Neural crest cell (in vitro differentiated cells): ENCODE data around the gene ENDOG. TPM values are rescaled to one million over a fixed set of nuclear protein-coding genes. Genes with fewer than 3 reads are reported as not detected.
"Not testable (repeated sequence)": the region's sequence is repeated elsewhere in the genome, so short reads cannot be mapped to it uniquely, and the experiment has no call there.

Experiments used
- DNase-seq: peaks from one replicate; pipeline ENCODE4 v3.0.0; 2021; ENCODE audit warnings: low read depth, mixed read lengths, low spot score
- H3K27ac Mint-ChIP-seq: one replicate; pipeline ENCODE4 v1.8.0; 2021; ENCODE audit warnings: mild to moderate bottlenecking, mixed read lengths; ENCODE audit not compliant: unreplicated experiment
- H3K27me3 Mint-ChIP-seq: 2 replicates; pipeline ENCODE4 v1.8.0; 2021; ENCODE audit warnings: low read depth, mild to moderate bottlenecking, mixed read lengths
- H3K36me3 Mint-ChIP-seq: 2 replicates; pipeline ENCODE4 v1.8.0; 2021; ENCODE audit warnings: low read depth, mild to moderate bottlenecking, mixed read lengths
- H3K4me1 Mint-ChIP-seq: 2 replicates; pipeline ENCODE4 v1.8.0; 2021; ENCODE audit warnings: mixed read lengths
- H3K4me3 Mint-ChIP-seq: one replicate; pipeline ENCODE4 v1.8.0; 2021; ENCODE audit warnings: mild to moderate bottlenecking, mixed read lengths
- H3K9me3 Mint-ChIP-seq: 2 replicates; pipeline ENCODE4 v1.8.0; 2021; ENCODE audit warnings: mixed read lengths
- total RNA-seq: library from RNA; stranded (reverse); gene quantifications from 2 replicates; pipeline ENCODE4 v1.2.1, GENCODE V29; 2021
- TF ChIP-seq, protein P1 (sequence below): fragments of 200-600 bp; sonication (generic); conservative IDR thresholded peaks from 2 replicates; pipeline ENCODE4 v1.5.0; 2021; ENCODE audit warnings: antibody characterized with exemption, mild to moderate bottlenecking

The ENDOG gene
- total RNA-seq, 1 donor from 2014 or later = 21.9 TPM

- H3K27me3 Mint-ChIP-seq = no peaks in the 10 kb centered on the region
- H3K4me1 Mint-ChIP-seq = no peaks in the 10 kb centered on the region
- H3K27ac Mint-ChIP-seq = no peak overlapping the region
- H3K36me3 Mint-ChIP-seq = peaks cover 4% of the 10 kb centered on the region
- TF ChIP-seq, protein P1, sequence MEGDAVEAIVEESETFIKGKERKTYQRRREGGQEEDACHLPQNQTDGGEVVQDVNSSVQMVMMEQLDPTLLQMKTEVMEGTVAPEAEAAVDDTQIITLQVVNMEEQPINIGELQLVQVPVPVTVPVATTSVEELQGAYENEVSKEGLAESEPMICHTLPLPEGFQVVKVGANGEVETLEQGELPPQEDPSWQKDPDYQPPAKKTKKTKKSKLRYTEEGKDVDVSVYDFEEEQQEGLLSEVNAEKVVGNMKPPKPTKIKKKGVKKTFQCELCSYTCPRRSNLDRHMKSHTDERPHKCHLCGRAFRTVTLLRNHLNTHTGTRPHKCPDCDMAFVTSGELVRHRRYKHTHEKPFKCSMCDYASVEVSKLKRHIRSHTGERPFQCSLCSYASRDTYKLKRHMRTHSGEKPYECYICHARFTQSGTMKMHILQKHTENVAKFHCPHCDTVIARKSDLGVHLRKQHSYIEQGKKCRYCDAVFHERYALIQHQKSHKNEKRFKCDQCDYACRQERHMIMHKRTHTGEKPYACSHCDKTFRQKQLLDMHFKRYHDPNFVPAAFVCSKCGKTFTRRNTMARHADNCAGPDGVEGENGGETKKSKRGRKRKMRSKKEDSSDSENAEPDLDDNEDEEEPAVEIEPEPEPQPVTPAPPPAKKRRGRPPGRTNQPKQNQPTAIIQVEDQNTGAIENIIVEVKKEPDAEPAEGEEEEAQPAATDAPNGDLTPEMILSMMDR = no peak
- no peak for DNase-seq
- no peaks in the 10 kb centered on the region for H3K9me3 Mint-ChIP-seq
- no peak overlapping the region for H3K4me3 Mint-ChIP-seq
Observed at GRCh38 chr9:128836509-128837145, 18.3 kb downstream of the ENDOG start.

DNA sequence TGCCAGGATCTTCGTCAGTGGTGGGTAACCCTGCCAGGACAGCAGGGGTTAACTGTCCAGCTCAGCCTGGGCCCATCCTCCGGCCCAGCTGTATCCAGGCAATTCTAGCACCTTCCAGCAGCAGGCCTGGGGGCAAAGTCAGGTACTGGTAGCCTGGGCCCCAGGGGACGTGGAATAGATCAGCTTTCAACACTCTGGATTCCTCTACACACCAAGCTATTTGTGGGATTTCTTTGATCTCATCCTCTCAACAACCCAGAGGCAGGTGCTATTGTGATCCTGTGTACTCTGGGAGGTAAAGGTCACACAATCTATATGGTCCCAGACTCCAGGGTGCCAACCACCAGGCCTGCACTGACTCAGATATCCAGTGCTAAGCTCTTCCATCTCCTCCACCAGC, 20.0 kb downstream of the ENDOG start:
- no peak for DNase-seq
- Mint-ChIP-seq H3K4me1 (no peaks in the 10 kb centered on the region), H3K9me3 (no peaks in the 10 kb centered on the region), H3K36me3 (peaks cover 7% of the 10 kb centered on the region), H3K27me3 (no peaks in the 10 kb centered on the region), H3K4me3 (no peak overlapping the region), H3K27ac (no peak overlapping the region)
- TF ChIP-seq, protein P1 = no peak

- Mint-ChIP-seq H3K4me1 (no peaks in the 10 kb centered on the region), H3K36me3 (peaks cover 7% of the 10 kb centered on the region), H3K27ac (no peak overlapping the region), H3K27me3 (no peaks in the 10 kb centered on the region), H3K9me3 (no peaks in the 10 kb centered on the region), H3K4me3 (no peak overlapping the region)
- TF ChIP-seq, protein P1 = no peak
- DNase-seq = no peak
Observed at GRCh38 chr9:128840524-128840923, 22.2 kb downstream of the ENDOG start.

DNA sequence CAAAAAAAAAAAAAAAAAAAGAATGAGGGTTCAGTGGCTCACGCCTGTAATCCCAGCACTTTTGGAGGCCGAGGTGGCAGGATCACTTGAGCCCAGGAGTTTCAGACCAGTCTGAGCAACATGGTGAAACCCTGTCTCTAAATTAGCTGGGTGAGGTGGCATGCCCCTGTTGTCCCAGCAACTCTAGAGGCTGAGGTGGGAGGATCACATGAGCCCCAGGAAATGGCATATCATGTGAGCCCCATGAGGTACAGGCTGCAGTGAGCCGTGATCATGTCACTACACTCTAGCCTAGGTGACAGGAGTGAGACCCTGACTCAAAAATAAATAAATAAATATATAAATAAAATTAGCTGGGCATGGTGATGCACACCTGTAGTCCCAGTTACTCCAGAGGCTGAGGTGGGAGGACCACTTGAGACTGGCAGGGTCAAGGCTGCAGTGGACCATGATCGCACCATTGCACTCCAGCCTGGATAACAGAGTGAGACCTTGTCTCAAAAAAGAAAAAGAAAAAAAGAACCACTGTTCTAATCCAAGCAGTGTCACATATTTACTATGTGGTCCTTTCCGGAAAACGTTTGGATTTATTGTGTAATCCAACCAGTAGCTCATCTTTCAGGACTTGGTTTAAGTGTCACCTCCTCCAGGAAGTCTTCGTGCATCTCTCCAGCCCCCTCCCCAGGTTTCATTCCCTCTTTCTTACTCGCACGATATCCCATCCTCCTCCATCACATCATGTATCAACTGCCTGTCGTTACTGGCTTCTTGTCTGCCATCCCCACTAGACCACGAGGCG, 23.6 kb downstream of the ENDOG start:
- H3K4me1 Mint-ChIP-seq = no peaks in the 10 kb centered on the region
- H3K36me3 Mint-ChIP-seq = peaks cover 7% of the 10 kb centered on the region
- H3K27ac Mint-ChIP-seq = no peak overlapping the region
- H3K9me3 Mint-ChIP-seq = no peaks in the 10 kb centered on the region
- no peaks in the 10 kb centered on the region for H3K27me3 Mint-ChIP-seq
- TF ChIP-seq, protein P1 = no peak
- DNase-seq = no peak
- H3K4me3 Mint-ChIP-seq = no peak overlapping the region

GRCh38 chr9:128843171-128843570, 24.9 kb downstream of the ENDOG start:
- not testable (repeated sequence) for H3K4me3 Mint-ChIP-seq, H3K9me3 Mint-ChIP-seq, H3K27ac Mint-ChIP-seq, H3K27me3 Mint-ChIP-seq, H3K4me1 Mint-ChIP-seq, H3K36me3 Mint-ChIP-seq, DNase-seq
